K562 (cell line): ENCODE data around the gene EPO. TPM values are rescaled to one million over a fixed set of nuclear protein-coding genes. Genes with fewer than 3 reads are reported as not detected.

Source experiments
- ARID1B ChIP-seq: fragments of 450-650 bp; IDR thresholded peaks from 2 replicates; pipeline ENCODE4 v1.6.1; 2016; ENCODE audit warnings: antibody characterized with exemption, mild to moderate bottlenecking, inconsistent platforms
- KLF13 ChIP-seq: fragments of 450-650 bp; IDR thresholded peaks from 2 replicates; pipeline ENCODE4 v1.6.1; 2016; ENCODE audit warnings: missing genetic modification characterization, low read depth, mild to moderate bottlenecking, missing compliant biosample characterization, moderate library complexity, borderline replicate concordance
- MAFG ChIP-seq: fragments of 450-650 bp; conservative IDR thresholded peaks from 2 replicates; pipeline ENCODE4 v1.6.1; 2016; ENCODE audit warnings: missing genetic modification characterization, missing compliant biosample characterization
- MAZ ChIP-seq, 2 experiments: fragments of 450-650 bp in 1 of 2; sonication (generic) in 1 of 2; formaldehyde crosslinking; IDR thresholded peaks in 1 of 2; conservative IDR thresholded peaks in 1 of 2; 2 replicates each; pipeline versions ENCODE4 v1.4.0 to v1.5.0; 2020; ENCODE audit warnings: mild to moderate bottlenecking in 1 of 2, missing genetic modification reagents in 1 of 2
- MBD2 ChIP-seq: sonication (generic); IDR thresholded peaks from 2 replicates; pipeline ENCODE4 v1.6.1; 2016; ENCODE audit warnings: low read depth, borderline replicate concordance
- MTA2 ChIP-seq: fragments of 450-650 bp; IDR thresholded peaks from 2 replicates; pipeline ENCODE4 v1.6.1; 2016; ENCODE audit warnings: low read depth
- POLR2AphosphoS5 ChIP-seq: IDR thresholded peaks from 2 replicates; pipeline ENCODE4 v1.6.1; 2011; ENCODE audit warnings: mild to moderate bottlenecking, low read depth, low read length, moderate library complexity; ENCODE audit not compliant: control insufficient read depth, insufficient read depth
- ZNF41 ChIP-seq: fragments of 250-450 bp; sonication (Bioruptor Pico); conservative IDR thresholded peaks from 2 replicates; pipeline ENCODE4 v1.4.0; 2020; ENCODE audit warnings: mild to moderate bottlenecking
- ZNF668 ChIP-seq: fragments of 250-450 bp; sonication (Bioruptor Pico); IDR thresholded peaks from 2 replicates; pipeline ENCODE4 v1.8.0; 2022; ENCODE audit warnings: mild to moderate bottlenecking, inconsistent platforms
- ZNF766 ChIP-seq: fragments of 200-800 bp; sonication (Bioruptor generic); conservative IDR thresholded peaks from 2 replicates; pipeline ENCODE4 v1.6.1; 2016; ENCODE audit warnings: missing genetic modification characterization, missing compliant biosample characterization
- polyA plus RNA-seq, 8 experiments: library from polyadenylated mRNA; depleted of rRNA in 4 of 8; stranded (reverse) in 5 of 8; unstranded in 3 of 8; fragments of >200 nt; fragmentation: Nextera tagmentation in 2 of 8; fragmentation: Illumina TruSeq in 1 of 8; extraction: Ambion mirVana in 2 of 8; extraction: Trizol in 1 of 8; gene quantifications; 2 replicates each; pipeline versions ENCODE4 v1.2.1 to v1.2.3, GENCODE V29; 2011 to 2014; ENCODE audit warnings: inconsistent platforms in 1 of 8, missing spikeins in 1 of 8
- total RNA-seq, 7 experiments: library from RNA; depleted of rRNA in 6 of 7; stranded (reverse); fragments of >200 nt in 6 of 7; fragmentation: Illumina TruSeq in 2 of 7; extraction: Trizol in 2 of 7; gene quantifications; 2 replicates each; pipeline versions ENCODE4 v1.2.1 to v1.2.3, GENCODE V29; 2011 to 2021; ENCODE audit warnings: low replicate concordance in 1 of 7
- TF ChIP-seq, protein P1 (sequence below): sonication (generic); formaldehyde crosslinking; IDR thresholded peaks from 2 replicates; pipeline ENCODE4 v1.8.1; 2023; ENCODE audit warnings: mild to moderate bottlenecking, missing genetic modification reagents
- TF ChIP-seq, protein P2 (sequence below): fragments of 200-800 bp; sonication (Bioruptor generic); IDR thresholded peaks from 2 replicates; pipeline ENCODE4 v1.6.1; 2017; ENCODE audit warnings: missing genetic modification characterization, missing compliant biosample characterization

EPO gene
- total and polyA plus RNA-seq, 9 of the 15 experiments (the other 6 are each of a cell fraction or from before 2014, with no cell fraction given): 0.06 to 0.41 (median 0.07) TPM; not detected in 6

DNA sequence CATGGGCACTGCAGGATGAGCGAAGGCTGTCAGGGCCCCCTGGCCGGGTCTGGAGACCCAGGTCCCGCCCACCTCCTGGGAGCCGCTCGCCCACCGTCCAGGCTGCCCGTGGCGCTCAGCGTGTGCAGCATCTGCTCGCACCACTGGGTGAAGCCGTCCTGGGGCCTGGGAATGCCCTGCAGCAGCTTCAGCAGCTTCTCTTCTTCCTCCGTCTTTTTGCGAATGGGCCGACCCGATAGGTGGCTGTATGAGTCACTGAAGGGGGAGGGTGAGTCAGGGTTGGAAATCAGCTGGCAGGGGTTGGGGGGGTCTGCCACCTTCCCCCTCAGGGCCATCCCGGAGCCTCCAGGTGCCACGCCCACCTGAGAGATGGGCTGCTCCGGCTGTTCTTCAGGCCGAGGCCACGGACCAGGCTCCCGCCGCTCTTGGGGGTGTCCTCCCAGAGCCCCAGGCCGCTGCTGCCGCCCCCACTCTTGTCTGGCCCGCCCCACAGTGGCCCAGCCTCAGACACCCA lies 38.0 kb upstream of the EPO start (continued):
- TF ChIP-seq MBD2 (peak; percentile 43; the same call in 1 of the 2 replicates), ZNF668 (CRISPR knock-in tag) (no peak), MTA2 (no peak), MAFG (no peak), KLF13 (tag) (no peak), ZNF41 (no peak), POLR2AphosphoS5 (peak; percentile 23; the same call in 1 of the 2 replicates), ZNF766 (CRISPR knock-in tag) (no peak), ARID1B (peak; percentile 44), MAZ (CRISPR knock-in tag; conservative IDR thresholded peaks at IDR 0.05 in 1 of 2, IDR thresholded peaks at IDR 0.05 in 1 of 2) (no peak)
- TF ChIP-seq, protein P1, sequence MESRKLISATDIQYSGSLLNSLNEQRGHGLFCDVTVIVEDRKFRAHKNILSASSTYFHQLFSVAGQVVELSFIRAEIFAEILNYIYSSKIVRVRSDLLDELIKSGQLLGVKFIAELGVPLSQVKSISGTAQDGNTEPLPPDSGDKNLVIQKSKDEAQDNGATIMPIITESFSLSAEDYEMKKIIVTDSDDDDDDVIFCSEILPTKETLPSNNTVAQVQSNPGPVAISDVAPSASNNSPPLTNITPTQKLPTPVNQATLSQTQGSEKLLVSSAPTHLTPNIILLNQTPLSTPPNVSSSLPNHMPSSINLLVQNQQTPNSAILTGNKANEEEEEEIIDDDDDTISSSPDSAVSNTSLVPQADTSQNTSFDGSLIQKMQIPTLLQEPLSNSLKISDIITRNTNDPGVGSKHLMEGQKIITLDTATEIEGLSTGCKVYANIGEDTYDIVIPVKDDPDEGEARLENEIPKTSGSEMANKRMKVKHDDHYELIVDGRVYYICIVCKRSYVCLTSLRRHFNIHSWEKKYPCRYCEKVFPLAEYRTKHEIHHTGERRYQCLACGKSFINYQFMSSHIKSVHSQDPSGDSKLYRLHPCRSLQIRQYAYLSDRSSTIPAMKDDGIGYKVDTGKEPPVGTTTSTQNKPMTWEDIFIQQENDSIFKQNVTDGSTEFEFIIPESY (CRISPR knock-in tag): peak; percentile 38; the same call in 1 of the 2 replicates
- TF ChIP-seq, protein P2, sequence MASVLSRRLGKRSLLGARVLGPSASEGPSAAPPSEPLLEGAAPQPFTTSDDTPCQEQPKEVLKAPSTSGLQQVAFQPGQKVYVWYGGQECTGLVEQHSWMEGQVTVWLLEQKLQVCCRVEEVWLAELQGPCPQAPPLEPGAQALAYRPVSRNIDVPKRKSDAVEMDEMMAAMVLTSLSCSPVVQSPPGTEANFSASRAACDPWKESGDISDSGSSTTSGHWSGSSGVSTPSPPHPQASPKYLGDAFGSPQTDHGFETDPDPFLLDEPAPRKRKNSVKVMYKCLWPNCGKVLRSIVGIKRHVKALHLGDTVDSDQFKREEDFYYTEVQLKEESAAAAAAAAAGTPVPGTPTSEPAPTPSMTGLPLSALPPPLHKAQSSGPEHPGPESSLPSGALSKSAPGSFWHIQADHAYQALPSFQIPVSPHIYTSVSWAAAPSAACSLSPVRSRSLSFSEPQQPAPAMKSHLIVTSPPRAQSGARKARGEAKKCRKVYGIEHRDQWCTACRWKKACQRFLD (CRISPR knock-in tag): no peak
